ENCODE measurements around the gene TUBD1.

GRCh38 chr17:59872351-59872750 is 20.4 kb downstream of the TUBD1 start:
- TF ChIP-seq EZH2phosphoT487 (IDR thresholded peaks at IDR 0.05; ENCODE audit: low read depth) = no peak
- no peak for TF ChIP-seq CTCF (IDR thresholded peaks at IDR 0.05; ENCODE audit: low read depth, low read length)
